Gastrocnemius medialis (tissue), 4 donors: Measurements from ENCODE around the gene LTBP1.

Experiments used
- CTCF ChIP-seq, 5 experiments: fragments of 450-650 bp in 3 of 5; fragments of 200-600 bp in 2 of 5; sonication (generic) in 2 of 5; IDR thresholded peaks in 4 of 5; conservative IDR thresholded peaks in 1 of 5; 1 replicate in 4 of 5; 2 replicates in 1 of 5; pipeline ENCODE4 v1.5.1; 2016 to 2019; ENCODE audit warnings: antibody characterized with exemption in 5 of 5, mild to moderate bottlenecking in 3 of 5, moderate library complexity in 3 of 5
- POLR2A ChIP-seq, 2 donors: fragments of 450-650 bp; IDR thresholded peaks; one replicate each; pipeline ENCODE4 v1.6.1; 2017; ENCODE audit warnings: antibody characterized with exemption in 2 of 2, mild to moderate bottlenecking in 2 of 2, moderate library complexity in 2 of 2

DNA sequence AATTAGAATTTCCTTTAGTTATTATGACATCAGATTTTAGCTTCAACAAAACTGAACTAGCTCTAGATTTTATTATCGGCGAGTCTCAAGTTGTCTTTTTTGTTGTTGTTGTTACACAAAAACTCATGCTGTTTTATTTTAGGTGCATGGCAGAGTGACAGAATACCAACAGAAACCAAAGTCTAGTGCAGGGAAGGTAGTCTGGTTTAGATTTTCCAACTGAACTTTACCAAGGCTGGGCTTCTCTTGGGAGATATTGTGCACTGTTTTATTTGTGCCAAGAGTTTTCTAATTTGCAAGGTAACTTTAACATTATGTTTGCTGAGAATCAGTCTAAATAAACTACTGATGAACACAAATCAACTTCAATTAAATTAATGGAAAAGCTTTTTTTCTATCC, 486.1 kb downstream of the LTBP1 start:
- TF ChIP-seq CTCF (IDR thresholded peaks at IDR 0.05 in 4 of 5, conservative IDR thresholded peaks at IDR 0.05 in 1 of 5) (no peak), POLR2A (IDR thresholded peaks at IDR 0.05) (no peak)
